SK-N-SH (cell line): Measurements from ENCODE around the gene EEFSEC.

Experiments
- EP300 ChIP-seq, 2 experiments: IDR thresholded peaks; 2 replicates each; pipeline versions ENCODE4 v1.4.0 to v1.6.1; 2012; ENCODE audit warnings: borderline replicate concordance in 1 of 2, low read depth in 1 of 2, low read length in 1 of 2
- POLR2AphosphoS5 ChIP-seq: IDR thresholded peaks from 2 replicates; pipeline ENCODE4 v1.6.1; 2012; ENCODE audit warnings: low read depth, low read length
- RCOR1 ChIP-seq: fragments of 150-350 bp; IDR thresholded peaks from 2 replicates; pipeline ENCODE4 v1.6.1; 2017; ENCODE audit warnings: antibody characterized with exemption, low read length
- TF ChIP-seq, protein P1 (sequence below): IDR thresholded peaks from 2 replicates; pipeline ENCODE4 v1.4.0; 2012; ENCODE audit warnings: low read depth
- TF ChIP-seq, protein P2 (sequence below): fragments of 200-600 bp; sonication (generic); IDR thresholded peaks from 2 replicates; pipeline ENCODE4 v1.6.1; 2017; ENCODE audit warnings: antibody characterized with exemption, mild to moderate bottlenecking, moderate library complexity

DNA sequence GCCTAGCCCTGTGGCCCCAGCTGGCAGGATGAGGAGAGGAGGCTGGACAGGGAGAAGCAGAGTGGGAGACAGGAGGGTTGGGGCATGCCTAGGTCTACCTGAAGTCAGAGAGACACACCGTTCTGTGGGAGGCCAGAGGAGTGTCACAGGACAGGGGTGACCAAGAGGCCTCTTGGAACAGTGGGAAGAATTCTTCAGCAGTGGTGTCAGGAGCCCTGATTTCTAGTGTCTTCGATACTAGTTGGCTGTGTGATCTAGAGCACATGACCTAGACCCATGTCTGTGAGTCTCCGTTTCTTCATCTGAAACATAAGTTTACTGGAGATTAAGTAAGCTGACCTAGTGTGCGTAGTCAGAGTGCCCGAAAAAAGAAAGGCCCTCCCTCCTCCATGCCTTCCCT is 92.2 kb downstream of the EEFSEC start:
- TF ChIP-seq, protein P1, sequence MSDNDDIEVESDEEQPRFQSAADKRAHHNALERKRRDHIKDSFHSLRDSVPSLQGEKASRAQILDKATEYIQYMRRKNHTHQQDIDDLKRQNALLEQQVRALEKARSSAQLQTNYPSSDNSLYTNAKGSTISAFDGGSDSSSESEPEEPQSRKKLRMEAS = no peak
- TF ChIP-seq, protein P2, sequence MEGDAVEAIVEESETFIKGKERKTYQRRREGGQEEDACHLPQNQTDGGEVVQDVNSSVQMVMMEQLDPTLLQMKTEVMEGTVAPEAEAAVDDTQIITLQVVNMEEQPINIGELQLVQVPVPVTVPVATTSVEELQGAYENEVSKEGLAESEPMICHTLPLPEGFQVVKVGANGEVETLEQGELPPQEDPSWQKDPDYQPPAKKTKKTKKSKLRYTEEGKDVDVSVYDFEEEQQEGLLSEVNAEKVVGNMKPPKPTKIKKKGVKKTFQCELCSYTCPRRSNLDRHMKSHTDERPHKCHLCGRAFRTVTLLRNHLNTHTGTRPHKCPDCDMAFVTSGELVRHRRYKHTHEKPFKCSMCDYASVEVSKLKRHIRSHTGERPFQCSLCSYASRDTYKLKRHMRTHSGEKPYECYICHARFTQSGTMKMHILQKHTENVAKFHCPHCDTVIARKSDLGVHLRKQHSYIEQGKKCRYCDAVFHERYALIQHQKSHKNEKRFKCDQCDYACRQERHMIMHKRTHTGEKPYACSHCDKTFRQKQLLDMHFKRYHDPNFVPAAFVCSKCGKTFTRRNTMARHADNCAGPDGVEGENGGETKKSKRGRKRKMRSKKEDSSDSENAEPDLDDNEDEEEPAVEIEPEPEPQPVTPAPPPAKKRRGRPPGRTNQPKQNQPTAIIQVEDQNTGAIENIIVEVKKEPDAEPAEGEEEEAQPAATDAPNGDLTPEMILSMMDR = no peak
- TF ChIP-seq POLR2AphosphoS5 (no peak), EP300 (IDR thresholded peaks at IDR 0.05; ENCODE audit: borderline replicate concordance in 1 of 2, low read depth in 1 of 2, low read length in 1 of 2) (no peak), RCOR1 (no peak)
